Neural cell (in vitro differentiated cells): ENCODE measurements around the gene ZNF764.

Experiments
- CTCF ChIP-seq: fragments of 450-650 bp; IDR thresholded peaks from 2 replicates; pipeline ENCODE4 v1.5.1; 2014; ENCODE audit warnings: antibody characterized with exemption, mild to moderate bottlenecking, moderate library complexity; ENCODE audit not compliant: poor library complexity, severe bottlenecking
- EP300 ChIP-seq: fragments of 450-650 bp; conservative IDR thresholded peaks from 2 replicates; pipeline ENCODE4 v1.6.1; 2014; ENCODE audit warnings: antibody characterized with exemption, mild to moderate bottlenecking, moderate library complexity; ENCODE audit not compliant: poor library complexity, severe bottlenecking
- EZH2 ChIP-seq: fragments of 200-600, 300-800 bp; shearing (Covaris generic), sonication (generic); IDR thresholded peaks from 2 replicates; pipeline ENCODE4 v1.6.1; 2014; ENCODE audit warnings: antibody characterized with exemption, low read length, borderline replicate concordance, mild to moderate bottlenecking; ENCODE audit not compliant: insufficient read depth, poor library complexity, severe bottlenecking
- MXI1 ChIP-seq: fragments of 450-650 bp; conservative IDR thresholded peaks from 2 replicates; pipeline ENCODE4 v1.6.1; 2014; ENCODE audit warnings: antibody characterized with exemption, mild to moderate bottlenecking; ENCODE audit not compliant: poor library complexity, severe bottlenecking
- POLR2AphosphoS5 ChIP-seq: IDR thresholded peaks from 2 replicates; pipeline ENCODE4 v1.6.1; 2012
- RAD21 ChIP-seq: fragments of 450-650 bp; conservative IDR thresholded peaks from 2 replicates; pipeline ENCODE4 v1.6.1; 2014; ENCODE audit warnings: antibody characterized with exemption, mild to moderate bottlenecking, moderate library complexity
- REST ChIP-seq: IDR thresholded peaks from 2 replicates; pipeline ENCODE4 v1.6.1; 2012; ENCODE audit warnings: borderline replicate concordance
- SMC3 ChIP-seq: fragments of 450-650 bp; conservative IDR thresholded peaks from 2 replicates; pipeline ENCODE4 v1.6.1; 2014; ENCODE audit warnings: antibody characterized with exemption, mild to moderate bottlenecking, moderate library complexity; ENCODE audit not compliant: poor library complexity
- TAF1 ChIP-seq: IDR thresholded peaks from 2 replicates; pipeline ENCODE4 v1.6.1; 2012; ENCODE audit warnings: low read depth

- no peak for TF ChIP-seq SMC3
- no peak for TF ChIP-seq CTCF
- no peak for TF ChIP-seq MXI1
- TF ChIP-seq EZH2: no peak
- no peak for TF ChIP-seq EP300
- TF ChIP-seq REST: no peak
- no peak for TF ChIP-seq RAD21
- no peak for TF ChIP-seq TAF1
- no peak for TF ChIP-seq POLR2AphosphoS5
These were observed 38.8 kb downstream of the ZNF764 start for GRCh38 chr16:30519120-30520049.
